Endothelial cell of umbilical vein (primary cell): ENCODE results near the gene BMPR1A. TPM values are rescaled to one million over a fixed set of nuclear protein-coding genes. Genes with fewer than 3 reads are reported as not detected.
A peak's percentile ranks its signal among the peaks of the same experiment; 100 is the strongest.

Experiments used
- BruUV-seq: library from RNA; stranded (reverse); fragments of 400-500 nt; replicated peaks from 2 replicates; lab custom pipeline; 2021; lab: Mats Ljungman, UMichigan
- CTCF ChIA-PET: fragments of 300-600, 350-600 bp; sonication (Branson Sonifier 250); formaldehyde crosslinking; loops from one replicate; lab custom pipeline; 2021; ENCODE audit warnings: antibody characterized with exemption, inconsistent platforms; lab: Charles Lee
- POLR2A ChIA-PET: fragments of 300-600, 350-600 bp; sonication (Branson Sonifier 250); formaldehyde crosslinking; loops from one replicate; lab custom pipeline; 2021; ENCODE audit warnings: antibody characterized with exemption, inconsistent platforms; lab: Charles Lee
- DNase-seq: peaks from one replicate; pipeline ENCODE4 v3.0.0-alpha.2; 2011; ENCODE audit warnings: low read depth, low spot score
- FAIRE-seq: peaks from 2 replicates; lab custom pipeline; 2011; peaks lifted over from hg19 to GRCh38; lab: Jason Lieb, UNC
- H2AFZ ChIP-seq: 2 replicates; pipeline ENCODE4 v1.6.0; 2012; ENCODE audit warnings: low read depth, low read length, control low read depth, inconsistent platforms
- H3K27ac ChIP-seq: 2 replicates; pipeline ENCODE4 v1.5.1; 2011; ENCODE audit warnings: low read depth, mild to moderate bottlenecking, control low read depth, low read length, moderate library complexity; ENCODE audit not compliant: insufficient read depth
- H3K27me3 ChIP-seq, 2 experiments: 2 replicates each; pipeline versions ENCODE4 v1.6.0 to v1.6.1; 2011; ENCODE audit warnings: low read length in 2 of 2, mixed read lengths in 1 of 2; ENCODE audit not compliant: control insufficient read depth in 2 of 2, insufficient read depth in 2 of 2
- H3K36me3 ChIP-seq, 2 experiments: 2 replicates in 1 of 2; 3 replicates in 1 of 2; pipeline ENCODE4 v1.5.1; 2011; ENCODE audit warnings: low read length in 2 of 2, mild to moderate bottlenecking in 1 of 2, moderate library complexity in 1 of 2; ENCODE audit not compliant: control insufficient read depth in 2 of 2, insufficient read depth in 2 of 2; ENCODE audit errors: extremely low read depth in 1 of 2
- H3K4me1 ChIP-seq: 3 replicates; pipeline ENCODE4 v1.5.1; 2011; ENCODE audit warnings: mild to moderate bottlenecking, low read length; ENCODE audit not compliant: control insufficient read depth, insufficient read depth; ENCODE audit errors: extremely low read depth
- H3K4me2 ChIP-seq: 2 replicates; pipeline ENCODE4 v1.6.1; 2011; ENCODE audit warnings: low read length, control low read depth, mixed read lengths; ENCODE audit not compliant: insufficient read depth
- H3K4me3 ChIP-seq, 3 experiments: fragments of 200-600 bp in 1 of 3; sonication (generic), shearing (Covaris generic) in 1 of 3; replicated peaks in 1 of 3; 2 replicates each; pipeline ENCODE4 v1.5.1; 2011 to 2016; ENCODE audit warnings: control low read depth in 3 of 3, low read length in 3 of 3, mild to moderate bottlenecking in 2 of 3, inconsistent platforms in 1 of 3, low read depth in 1 of 3, moderate library complexity in 1 of 3; ENCODE audit not compliant: insufficient read depth in 1 of 3
- H3K79me2 ChIP-seq: 2 replicates; pipeline ENCODE4 v1.6.0; 2012; ENCODE audit warnings: low read length, inconsistent platforms; ENCODE audit not compliant: control insufficient read depth, insufficient read depth
- H3K9ac ChIP-seq: replicated peaks from 2 replicates; pipeline ENCODE3; 2011; ENCODE audit warnings: low read length, control low read depth; ENCODE audit not compliant: insufficient read depth; ENCODE audit errors: extremely low read depth
- H3K9me1 ChIP-seq: replicated peaks from 3 replicates; pipeline ENCODE4 v1.6.0; 2011; ENCODE audit warnings: mild to moderate bottlenecking, low read length; ENCODE audit not compliant: control insufficient read depth, insufficient read depth; ENCODE audit errors: extremely low read depth
- H3K9me3 ChIP-seq: replicated peaks from 2 replicates; pipeline ENCODE4 v1.5.1; 2012; ENCODE audit warnings: low read length, inconsistent platforms; ENCODE audit not compliant: control insufficient read depth, insufficient read depth
- H4K20me1 ChIP-seq: replicated peaks from 2 replicates; pipeline ENCODE3; 2011; ENCODE audit warnings: mild to moderate bottlenecking, low read length; ENCODE audit not compliant: control insufficient read depth, insufficient read depth; ENCODE audit errors: extremely low read depth
- EZH2 ChIP-seq: IDR thresholded peaks from 2 replicates; pipeline ENCODE4 v1.6.1; 2012; ENCODE audit warnings: borderline replicate concordance, low read depth, mild to moderate bottlenecking, moderate library complexity, low read length, inconsistent platforms; ENCODE audit not compliant: severe bottlenecking
- JUN ChIP-seq: IDR thresholded peaks from 2 replicates; pipeline ENCODE4 v1.6.1; 2011; ENCODE audit warnings: borderline replicate concordance, low read depth; ENCODE audit not compliant: insufficient read length, insufficient read depth
- MAX ChIP-seq: IDR thresholded peaks from 2 replicates; pipeline ENCODE4 v1.6.1; 2011; ENCODE audit not compliant: insufficient read depth, insufficient read length
- dilution Hi-C: fragments of 300-500 bp; cut with MboI; formaldehyde crosslinking; loops from one replicate; pipeline ENCODE4 v1.15.0; 2019; ENCODE audit warnings: low sequenced_read_pairs; ENCODE audit not compliant: extremely low pct_ligation_motif_present
- intact Hi-C: fragments of 100-400 bp; cut with micrococcal nuclease; formaldehyde crosslinking; loops from one replicate; pipeline ENCODE4 v1.10.0; 2022
- polyA plus RNA-seq, 4 experiments: library from polyadenylated mRNA; depleted of rRNA in 3 of 4; stranded (reverse) in 3 of 4; unstranded in 1 of 4; fragments of >200 nt; gene quantifications; 2 replicates each; pipeline versions ENCODE4 v1.2.1 to v1.2.3, GENCODE V29; 2011 to 2012; ENCODE audit warnings: missing spikeins in 1 of 4
- total RNA-seq: library from RNA; stranded (reverse); gene quantifications from 2 replicates; pipeline ENCODE4 v1.2.3, GENCODE V29; 2021

The BMPR1A gene
- total and polyA plus RNA-seq, 2 donors (not counting 3 experiments of a cell fraction or from before 2014, with no cell fraction given) = not detected

- H3K79me2 ChIP-seq = no peaks in the 10 kb centered on the region
- no peaks in the 10 kb centered on the region for H3K36me3 ChIP-seq
- H3K9ac ChIP-seq = no peak overlapping the region
- POLR2A ChIA-PET = no interaction called here
- no peaks in the 10 kb centered on the region for H3K9me1 ChIP-seq
- FAIRE-seq (no peak), DNase-seq (no peak)
- no TSS peak for BruUV-seq
- H3K9me3 ChIP-seq = no peaks in the 10 kb centered on the region
- intact Hi-C loops = loop anchor here (2.0 to 5.0 kb wide), 2 partner anchors 150 to 496 kb away; no protein-coding TSS in a partner anchor
- no peak overlapping the region for H3K4me2 ChIP-seq
- no peaks in the 10 kb centered on the region for H3K4me1 ChIP-seq
- H2AFZ ChIP-seq = no peak overlapping the region
- dilution Hi-C loops = no loop called here
- peaks cover 50 to 69% of the 10 kb centered on the region in 2 experiments for H3K27me3 ChIP-seq
- H4K20me1 ChIP-seq = no peaks in the 10 kb centered on the region
- CTCF ChIA-PET = interaction anchor here (1.2 to 5.7 kb wide), 13 partner anchors 10 to 217 kb away, joined by 3 to 129 read pairs (median 11); partner anchors contain the start of gene BMPR1A
- no peak for TF ChIP-seq MAX
- no peak overlapping the region for H3K4me3 ChIP-seq
- H3K27ac ChIP-seq = no peak overlapping the region
These were observed 142.1 kb downstream of the BMPR1A start for GRCh38 chr10:86898511-86898910.

- DNase-seq = no peak
- CTCF ChIA-PET = interaction anchor here (0.7 to 5.7 kb wide), 27 partner anchors 8 to 499 kb away, joined by 3 to 129 read pairs (median 4); partner anchors contain the start of gene BMPR1A
- FAIRE-seq = no peak
- no peak overlapping the region for H3K4me3 ChIP-seq
- H3K9me3 ChIP-seq = no peaks in the 10 kb centered on the region
- no peaks in the 10 kb centered on the region for H3K9me1 ChIP-seq
- H3K27ac ChIP-seq = no peak overlapping the region
- peaks cover 47 to 67% of the 10 kb centered on the region in 2 experiments for H3K27me3 ChIP-seq
- TF ChIP-seq JUN (no peak), EZH2 (peak; percentile 21)
- H4K20me1 ChIP-seq = no peaks in the 10 kb centered on the region
- POLR2A ChIA-PET = no interaction called here
- no peaks in the 10 kb centered on the region for H3K79me2 ChIP-seq
- no peak overlapping the region for H3K9ac ChIP-seq
- H2AFZ ChIP-seq = no peak overlapping the region
- no peaks in the 10 kb centered on the region for H3K4me1 ChIP-seq
- no peaks in the 10 kb centered on the region for H3K36me3 ChIP-seq
- BruUV-seq = no TSS peak
- no peak overlapping the region for H3K4me2 ChIP-seq
- intact Hi-C loops = loop anchor here (1.0 to 5.0 kb wide), 5 partner anchors 150 to 497 kb away; no protein-coding TSS in a partner anchor
- dilution Hi-C loops = no loop called here
These were observed 142.7 kb downstream of the BMPR1A start for GRCh38 chr10:86899132-86899531.
